Measurements from ENCODE around the gene TTC31.

TTC31 gene

GRCh38 chr2:74505448-74506246 lies 22.8 kb downstream of the TTC31 start:
- DNase-seq (ENCODE audit: low read depth) = no peak

- DNase-seq (ENCODE audit: low read depth) = peak; percentile 98
These were observed 24.5 kb downstream of the TTC31 start, which contains the start of gene PCGF1 for GRCh38 chr2:74507145-74507925. Gene PCGF1, minus strand, starts transcription at chr2:74507695. Its CDS starts 27 bp downstream, at chr2:74507668.

GRCh38 chr2:74507926-74508520 lies 25.1 kb downstream of the TTC31 start:
- DNase-seq (ENCODE audit: low read depth) = no peak

GRCh38 chr2:74510272-74510671 lies 27.4 kb downstream of the TTC31 start:
- no peak for DNase-seq (ENCODE audit: low read depth)

- DNase-seq (ENCODE audit: low read depth) = no peak
These were observed 28.5 kb downstream of the TTC31 start for GRCh38 chr2:74511104-74511989.

GRCh38 chr2:74512744-74513604 lies 30.1 kb downstream of the TTC31 start:
- DNase-seq (ENCODE audit: low read depth) = no peak

- DNase-seq (ENCODE audit: low read depth) = no peak
These were observed 30.9 kb downstream of the TTC31 start for GRCh38 chr2:74513605-74514367.

- DNase-seq (ENCODE audit: low read depth) = no peak
These were observed 31.7 kb downstream of the TTC31 start, which contains the start of gene TLX2 for GRCh38 chr2:74514368-74515270. Gene TLX2, plus strand, starts transcription at chr2:74514450. Its CDS starts 357 bp downstream, at chr2:74514807.

GRCh38 chr2:74515271-74515980 lies 32.5 kb downstream of the TTC31 start:
- DNase-seq (ENCODE audit: low read depth) = no peak

- DNase-seq (ENCODE audit: low read depth) = peak; percentile 50
These were observed 33.2 kb downstream of the TTC31 start for GRCh38 chr2:74515981-74516633.

- DNase-seq (ENCODE audit: low read depth) = no peak
These were observed 33.8 kb downstream of the TTC31 start for GRCh38 chr2:74516650-74517049.

- DNase-seq (ENCODE audit: low read depth) = no peak
These were observed 39.6 kb downstream of the TTC31 start for GRCh38 chr2:74522516-74522915.

GRCh38 chr2:74524005-74524404 lies 41.1 kb downstream of the TTC31 start:
- no peak for DNase-seq (ENCODE audit: low read depth)

- DNase-seq (ENCODE audit: low read depth) = no peak
These were observed 42.3 kb downstream of the TTC31 start for GRCh38 chr2:74524955-74525716.

- no peak for DNase-seq (ENCODE audit: low read depth)
These were observed 43.1 kb downstream of the TTC31 start, which contains the start of gene DQX1 for GRCh38 chr2:74525717-74526648. Gene DQX1, minus strand, starts transcription at chr2:74526231. Its CDS starts 502 bp downstream, at chr2:74525729.
